GM12801 (cell line): Measurements from ENCODE around the gene TOPBP1.

Experiments
- CTCF ChIP-seq: IDR thresholded peaks from one replicate; pipeline ENCODE4 v1.5.1; 2011; ENCODE audit warnings: control low read depth; ENCODE audit not compliant: insufficient read length; ENCODE audit errors: extremely low read depth

The TOPBP1 gene

GRCh38 chr3:133588784-133589465 is 72.8 kb downstream of the TOPBP1 start:
- no peak for TF ChIP-seq CTCF

GRCh38 chr3:133588035-133588434 is 73.7 kb downstream of the TOPBP1 start:
- no peak for TF ChIP-seq CTCF

GRCh38 chr3:133583396-133583795 is 78.3 kb downstream of the TOPBP1 start:
- no peak for TF ChIP-seq CTCF

GRCh38 chr3:133578548-133579191 is 83.1 kb downstream of the TOPBP1 start:
- TF ChIP-seq CTCF = no peak

- TF ChIP-seq CTCF = no peak
Observed at GRCh38 chr3:133576169-133576568, 85.6 kb downstream of the TOPBP1 start.

GRCh38 chr3:133575086-133575485 is 86.7 kb downstream of the TOPBP1 start:
- TF ChIP-seq CTCF = no peak

- TF ChIP-seq CTCF = no peak
Observed at GRCh38 chr3:133574260-133574881, 87.4 kb downstream of the TOPBP1 start.
